Liver (tissue), 9 donors: ENCODE data around the gene PCDH9. TPM values are rescaled to one million over a fixed set of nuclear protein-coding genes. Genes with fewer than 3 reads are reported as not detected.

Experiments used
- DNase-seq: peaks from one replicate; pipeline ENCODE4 v3.0.0-alpha.2; 2017; ENCODE audit warnings: low spot score
- H3K27ac ChIP-seq, 2 donors: one replicate each; pipeline ENCODE4 v1.7.0; 2013; ENCODE audit warnings: inconsistent platforms in 2 of 2, low read length in 2 of 2, control low read depth in 1 of 2, low read depth in 1 of 2, mild to moderate bottlenecking in 1 of 2
- H3K27me3 ChIP-seq, 4 donors: one replicate each; pipeline versions ENCODE4 v1.6.1 to v1.7.0; 2013; ENCODE audit warnings: low read length in 3 of 4, inconsistent platforms in 1 of 4, mild to moderate bottlenecking in 1 of 4, moderate library complexity in 1 of 4; ENCODE audit not compliant: control insufficient read depth in 4 of 4, insufficient read depth in 4 of 4
- H3K36me3 ChIP-seq, 4 donors: one replicate each; pipeline versions ENCODE4 v1.6.1 to v1.7.0; 2013; ENCODE audit warnings: low read length in 3 of 4, mild to moderate bottlenecking in 3 of 4, low read depth in 1 of 4, moderate library complexity in 1 of 4; ENCODE audit not compliant: control insufficient read depth in 4 of 4, insufficient read depth in 3 of 4
- H3K4me1 ChIP-seq, 4 donors: one replicate each; pipeline versions ENCODE4 v1.6.1 to v1.7.0; 2013; ENCODE audit warnings: low read length in 3 of 4, mild to moderate bottlenecking in 3 of 4, moderate library complexity in 1 of 4; ENCODE audit not compliant: control insufficient read depth in 4 of 4, insufficient read depth in 4 of 4
- H3K4me3 ChIP-seq, 3 donors: one replicate each; pipeline versions ENCODE4 v1.6.1 to v1.7.0; 2013; ENCODE audit warnings: low read length in 3 of 3, control low read depth in 1 of 3, low read depth in 1 of 3, mild to moderate bottlenecking in 1 of 3
- H3K9ac ChIP-seq, 2 donors: one replicate each; pipeline ENCODE4 v1.7.0; 2013; ENCODE audit warnings: low read length in 2 of 2, mild to moderate bottlenecking in 2 of 2, moderate library complexity in 2 of 2, control low read depth in 1 of 2, low read depth in 1 of 2
- H3K9me3 ChIP-seq, 4 donors: one replicate each; pipeline versions ENCODE4 v1.6.1 to v1.7.0; 2013; ENCODE audit warnings: low read length in 3 of 4; ENCODE audit not compliant: control insufficient read depth in 4 of 4
- EGR1 ChIP-seq, 2 donors: IDR thresholded peaks; 2 replicates each; pipeline ENCODE4 v1.6.1; 2016 to 2018; ENCODE audit warnings: antibody characterized with exemption in 2 of 2, low read depth in 2 of 2
- FOXA1 ChIP-seq: IDR thresholded peaks from 2 replicates; pipeline ENCODE4 v1.6.1; 2016; ENCODE audit warnings: antibody characterized with exemption
- FOXA2 ChIP-seq: IDR thresholded peaks from 2 replicates; pipeline ENCODE4 v1.6.1; 2016; ENCODE audit warnings: antibody characterized with exemption
- GABPA ChIP-seq, 2 donors: IDR thresholded peaks in 1 of 2; conservative IDR thresholded peaks in 1 of 2; 2 replicates each; pipeline ENCODE4 v1.6.1; 2016; ENCODE audit warnings: antibody characterized with exemption in 2 of 2, mild to moderate bottlenecking in 1 of 2, moderate library complexity in 1 of 2
- HNF4A ChIP-seq, 2 donors: conservative IDR thresholded peaks; 2 replicates each; pipeline ENCODE4 v1.6.1; 2016; ENCODE audit warnings: antibody characterized with exemption in 2 of 2, mild to moderate bottlenecking in 2 of 2
- HNF4G ChIP-seq: IDR thresholded peaks from 2 replicates; pipeline ENCODE4 v1.6.1; 2016; ENCODE audit warnings: antibody characterized with exemption
- JUND ChIP-seq, 2 donors: IDR thresholded peaks; 2 replicates each; pipeline ENCODE4 v1.6.1; 2016; ENCODE audit warnings: antibody characterized with exemption in 2 of 2
- NR2F2 ChIP-seq: IDR thresholded peaks from 2 replicates; pipeline ENCODE4 v1.6.1; 2016; ENCODE audit warnings: antibody characterized with exemption
- RAD21 ChIP-seq, 2 donors: IDR thresholded peaks; 2 replicates each; pipeline ENCODE4 v1.6.1; 2016; ENCODE audit warnings: antibody characterized with exemption in 2 of 2, mild to moderate bottlenecking in 2 of 2
- RXRA ChIP-seq, 2 donors: IDR thresholded peaks; 2 replicates each; pipeline ENCODE4 v1.6.1; 2017 to 2018; ENCODE audit warnings: antibody characterized with exemption in 2 of 2, mild to moderate bottlenecking in 1 of 2
- SP1 ChIP-seq: IDR thresholded peaks from 2 replicates; pipeline ENCODE4 v1.6.1; 2018; ENCODE audit warnings: antibody characterized with exemption, mild to moderate bottlenecking
- TAF1 ChIP-seq: conservative IDR thresholded peaks from 2 replicates; pipeline ENCODE4 v1.6.1; 2016; ENCODE audit warnings: antibody characterized with exemption, mild to moderate bottlenecking
- YY1 ChIP-seq: IDR thresholded peaks from 2 replicates; pipeline ENCODE4 v1.6.1; 2016; ENCODE audit warnings: antibody characterized with exemption, mild to moderate bottlenecking
- WGBS: extraction: QIAGEN DNeasy Blood & Tissue Kit; methylation state at CpG from one replicate; pipeline ENCODE4 v1.1.7; 2013; 5-methylcytosine and 5-hydroxymethylcytosine counted together
- polyA plus RNA-seq, 2 donors: library from polyadenylated mRNA; stranded (reverse) in 1 of 2; unstranded in 1 of 2; fragments of 200-250 nt in 1 of 2; fragments of >200 nt in 1 of 2; fragmentation: Nextera tagmentation in 1 of 2; extraction: Ambion mirVana in 1 of 2; gene quantifications; one replicate each; pipeline versions ENCODE4 v1.2.1 to v1.2.3, GENCODE V29; 2013 to 2015
- total RNA-seq, 2 donors: library from RNA; depleted of rRNA; stranded (reverse); fragments of >200 nt; gene quantifications; one replicate each; pipeline ENCODE4 v1.2.3, GENCODE V29; 2014
- TF ChIP-seq, protein P1 (sequence below): IDR thresholded peaks from 2 replicates; pipeline ENCODE4 v1.6.1; 2016; ENCODE audit warnings: antibody characterized with exemption
- TF ChIP-seq, protein P2 (sequence below): IDR thresholded peaks from 2 replicates; pipeline ENCODE4 v1.6.1; 2016; ENCODE audit warnings: antibody characterized with exemption
- TF ChIP-seq, protein P3 (sequence below): IDR thresholded peaks from 2 replicates; pipeline ENCODE4 v1.6.1; 2016; ENCODE audit warnings: antibody characterized with exemption
- TF ChIP-seq, protein P4 (sequence below): fragments of 150-350 bp; IDR thresholded peaks from 2 replicates; pipeline ENCODE4 v1.5.1; 2017; ENCODE audit warnings: improper control_type of control experiment, low read depth, low read length; ENCODE audit not compliant: missing input control
- donor health status: healthy.
- donor health status: healthy.
- donor health status: healthy.
- donor health status: healthy.
- donor health status: healthy.

Gene PCDH9
- total and polyA plus RNA-seq, 4 donors, result 0.90 to 4.0 (median 2.2) TPM

DNA sequence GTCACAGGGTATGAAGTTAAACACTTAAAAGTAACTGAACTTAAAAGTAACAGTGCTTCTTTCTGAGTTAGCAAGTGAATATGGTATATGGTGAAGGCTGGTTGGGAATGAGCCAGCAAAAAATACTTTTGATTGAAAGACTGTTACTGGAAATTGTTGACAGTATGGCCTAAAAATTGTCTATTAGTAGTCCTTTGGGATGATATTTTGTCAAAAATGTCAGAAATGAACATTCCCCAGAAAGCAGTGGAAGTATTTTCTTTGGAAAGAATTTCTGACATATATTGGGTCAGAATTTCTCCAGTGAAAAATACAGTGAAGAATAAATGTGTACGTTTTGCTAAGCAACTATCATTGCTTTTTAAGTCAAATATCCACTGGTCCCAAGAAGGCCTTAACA is 860.5 kb downstream of the PCDH9 start:
- H3K36me3 ChIP-seq, result no peaks in the 10 kb centered on the region
- 25% methylated on average over 1 of the region's 1 CpG for WGBS
- H3K9ac ChIP-seq, result no peak overlapping the region
- H3K9me3 ChIP-seq, result no peaks in the 10 kb centered on the region
- DNase-seq, result no peak
- no peaks in the 10 kb centered on the region for H3K4me1 ChIP-seq
- no peaks in the 10 kb centered on the region for H3K27me3 ChIP-seq
- TF ChIP-seq YY1 (no peak), HNF4G (no peak), TAF1 (no peak), FOXA2 (no peak), NR2F2 (no peak), GABPA (IDR thresholded peaks at IDR 0.05 in 1 of 2, conservative IDR thresholded peaks at IDR 0.05 in 1 of 2) (no peak), JUND (IDR thresholded peaks at IDR 0.05) (no peak), RAD21 (IDR thresholded peaks at IDR 0.05) (no peak)
- TF ChIP-seq, protein P1, sequence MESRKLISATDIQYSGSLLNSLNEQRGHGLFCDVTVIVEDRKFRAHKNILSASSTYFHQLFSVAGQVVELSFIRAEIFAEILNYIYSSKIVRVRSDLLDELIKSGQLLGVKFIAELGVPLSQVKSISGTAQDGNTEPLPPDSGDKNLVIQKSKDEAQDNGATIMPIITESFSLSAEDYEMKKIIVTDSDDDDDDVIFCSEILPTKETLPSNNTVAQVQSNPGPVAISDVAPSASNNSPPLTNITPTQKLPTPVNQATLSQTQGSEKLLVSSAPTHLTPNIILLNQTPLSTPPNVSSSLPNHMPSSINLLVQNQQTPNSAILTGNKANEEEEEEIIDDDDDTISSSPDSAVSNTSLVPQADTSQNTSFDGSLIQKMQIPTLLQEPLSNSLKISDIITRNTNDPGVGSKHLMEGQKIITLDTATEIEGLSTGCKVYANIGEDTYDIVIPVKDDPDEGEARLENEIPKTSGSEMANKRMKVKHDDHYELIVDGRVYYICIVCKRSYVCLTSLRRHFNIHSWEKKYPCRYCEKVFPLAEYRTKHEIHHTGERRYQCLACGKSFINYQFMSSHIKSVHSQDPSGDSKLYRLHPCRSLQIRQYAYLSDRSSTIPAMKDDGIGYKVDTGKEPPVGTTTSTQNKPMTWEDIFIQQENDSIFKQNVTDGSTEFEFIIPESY, result no peak
- TF ChIP-seq, protein P2, sequence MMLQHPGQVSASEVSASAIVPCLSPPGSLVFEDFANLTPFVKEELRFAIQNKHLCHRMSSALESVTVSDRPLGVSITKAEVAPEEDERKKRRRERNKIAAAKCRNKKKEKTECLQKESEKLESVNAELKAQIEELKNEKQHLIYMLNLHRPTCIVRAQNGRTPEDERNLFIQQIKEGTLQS, result no peak
- no peak overlapping the region for H3K4me3 ChIP-seq
- no peak overlapping the region for H3K27ac ChIP-seq

DNA sequence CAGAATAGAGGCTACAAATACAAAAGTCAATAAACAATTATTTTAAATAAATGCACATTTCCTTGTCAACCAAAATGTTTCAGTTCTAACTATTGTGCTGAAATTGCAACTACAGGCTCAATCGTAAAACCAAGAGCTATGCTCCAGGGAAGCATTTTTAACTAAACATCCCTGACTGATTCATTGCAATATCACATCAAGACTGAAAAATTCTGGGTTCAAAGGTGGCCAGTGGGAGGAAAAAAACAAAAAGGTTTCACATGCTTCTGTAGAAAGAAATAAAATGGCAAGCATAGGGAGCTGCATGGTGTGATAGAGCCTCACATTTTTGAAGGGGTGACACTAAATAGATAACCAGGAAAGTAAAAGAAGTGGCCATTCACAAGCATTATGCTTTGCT is 862.8 kb downstream of the PCDH9 start:
- Histone ChIP-seq H3K9ac (no peak overlapping the region), H3K27ac (no peak overlapping the region), H3K9me3 (no peaks in the 10 kb centered on the region), H3K4me3 (no peak overlapping the region), H3K4me1 (no peaks in the 10 kb centered on the region), H3K36me3 (no peaks in the 10 kb centered on the region), H3K27me3 (no peaks in the 10 kb centered on the region)
- DNase-seq, result no peak
- TF ChIP-seq HNF4G (no peak), HNF4A (conservative IDR thresholded peaks at IDR 0.05) (no peak), FOXA1 (no peak), EGR1 (IDR thresholded peaks at IDR 0.05; ENCODE audit: low read depth in 2 of 2) (no peak), SP1 (no peak), FOXA2 (no peak), JUND (IDR thresholded peaks at IDR 0.05) (no peak), GABPA (IDR thresholded peaks at IDR 0.05 in 1 of 2, conservative IDR thresholded peaks at IDR 0.05 in 1 of 2) (no peak), RAD21 (IDR thresholded peaks at IDR 0.05) (no peak), RXRA (IDR thresholded peaks at IDR 0.05) (no peak), YY1 (no peak)
- TF ChIP-seq, protein P3, sequence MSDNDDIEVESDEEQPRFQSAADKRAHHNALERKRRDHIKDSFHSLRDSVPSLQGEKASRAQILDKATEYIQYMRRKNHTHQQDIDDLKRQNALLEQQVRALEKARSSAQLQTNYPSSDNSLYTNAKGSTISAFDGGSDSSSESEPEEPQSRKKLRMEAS, result no peak
- TF ChIP-seq, protein P2, result no peak
- WGBS, result 68% methylated on average over 1 of the region's 1 CpG

DNA sequence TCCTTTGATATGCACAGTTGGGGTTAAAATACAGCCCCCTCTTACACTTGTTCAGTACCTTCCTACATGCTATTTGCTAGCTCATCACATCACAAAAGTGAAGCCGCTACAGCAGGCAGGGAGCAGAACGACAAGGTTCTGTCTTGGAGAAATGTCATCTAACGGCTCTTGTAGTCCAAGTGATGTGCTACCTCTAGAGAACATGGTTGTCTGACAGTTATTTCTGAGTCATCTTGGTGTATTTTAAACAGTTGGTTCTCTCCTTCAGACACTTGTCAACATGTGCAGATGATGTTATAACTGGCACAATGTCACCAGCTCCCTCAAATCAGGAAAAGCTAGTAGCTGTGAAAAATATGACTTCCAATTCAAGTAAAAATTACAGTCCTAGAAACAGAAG is 865.0 kb downstream of the PCDH9 start:
- Histone ChIP-seq H3K36me3 (no peaks in the 10 kb centered on the region), H3K27ac (no peak overlapping the region)

More for the DNA sequence above, 865.0 kb downstream of the PCDH9 start:
- H3K27me3 ChIP-seq, result no peaks in the 10 kb centered on the region
- TF ChIP-seq SP1 (no peak), FOXA1 (no peak), HNF4A (conservative IDR thresholded peaks at IDR 0.05) (no peak), YY1 (no peak), RXRA (IDR thresholded peaks at IDR 0.05) (no peak), HNF4G (no peak), TAF1 (no peak), FOXA2 (no peak), JUND (IDR thresholded peaks at IDR 0.05) (no peak), GABPA (IDR thresholded peaks at IDR 0.05 in 1 of 2, conservative IDR thresholded peaks at IDR 0.05 in 1 of 2) (no peak), NR2F2 (no peak), EGR1 (IDR thresholded peaks at IDR 0.05; ENCODE audit: low read depth in 2 of 2) (no peak)
- TF ChIP-seq, protein P2, result no peak
- TF ChIP-seq, protein P4, sequence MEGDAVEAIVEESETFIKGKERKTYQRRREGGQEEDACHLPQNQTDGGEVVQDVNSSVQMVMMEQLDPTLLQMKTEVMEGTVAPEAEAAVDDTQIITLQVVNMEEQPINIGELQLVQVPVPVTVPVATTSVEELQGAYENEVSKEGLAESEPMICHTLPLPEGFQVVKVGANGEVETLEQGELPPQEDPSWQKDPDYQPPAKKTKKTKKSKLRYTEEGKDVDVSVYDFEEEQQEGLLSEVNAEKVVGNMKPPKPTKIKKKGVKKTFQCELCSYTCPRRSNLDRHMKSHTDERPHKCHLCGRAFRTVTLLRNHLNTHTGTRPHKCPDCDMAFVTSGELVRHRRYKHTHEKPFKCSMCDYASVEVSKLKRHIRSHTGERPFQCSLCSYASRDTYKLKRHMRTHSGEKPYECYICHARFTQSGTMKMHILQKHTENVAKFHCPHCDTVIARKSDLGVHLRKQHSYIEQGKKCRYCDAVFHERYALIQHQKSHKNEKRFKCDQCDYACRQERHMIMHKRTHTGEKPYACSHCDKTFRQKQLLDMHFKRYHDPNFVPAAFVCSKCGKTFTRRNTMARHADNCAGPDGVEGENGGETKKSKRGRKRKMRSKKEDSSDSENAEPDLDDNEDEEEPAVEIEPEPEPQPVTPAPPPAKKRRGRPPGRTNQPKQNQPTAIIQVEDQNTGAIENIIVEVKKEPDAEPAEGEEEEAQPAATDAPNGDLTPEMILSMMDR, result no peak
- TF ChIP-seq, protein P1, result no peak
- no peak overlapping the region for H3K4me3 ChIP-seq
- no peaks in the 10 kb centered on the region for H3K4me1 ChIP-seq
- no peak for DNase-seq
- no peaks in the 10 kb centered on the region for H3K9me3 ChIP-seq
- no peak overlapping the region for H3K9ac ChIP-seq
- WGBS, result 86% methylated on average over 3 of the region's 3 CpGs
